Measurements from ENCODE around the gene POT1.

Gene POT1

DNA sequence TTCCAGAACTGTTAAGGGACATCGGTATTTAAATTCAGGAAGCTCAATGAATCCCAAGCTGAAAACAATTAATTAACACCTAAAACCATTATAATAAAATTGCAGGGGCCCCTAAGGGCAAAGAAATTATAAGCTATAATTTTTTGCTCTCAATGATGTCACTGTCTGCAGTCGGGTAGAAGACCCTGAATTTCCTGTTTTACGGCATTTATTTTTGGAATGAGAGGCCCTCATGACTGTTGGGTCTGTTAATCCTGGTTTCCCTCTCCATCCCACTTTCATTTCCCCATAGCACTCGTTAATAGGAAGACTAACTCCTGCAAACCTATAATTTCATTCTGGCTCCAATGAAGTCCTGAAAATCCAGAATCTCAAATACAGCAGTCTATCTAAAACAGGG is 138.2 kb downstream of the POT1 start:
- no peak for DNase-seq (ENCODE audit: low read depth)
- TF ChIP-seq, protein P1, sequence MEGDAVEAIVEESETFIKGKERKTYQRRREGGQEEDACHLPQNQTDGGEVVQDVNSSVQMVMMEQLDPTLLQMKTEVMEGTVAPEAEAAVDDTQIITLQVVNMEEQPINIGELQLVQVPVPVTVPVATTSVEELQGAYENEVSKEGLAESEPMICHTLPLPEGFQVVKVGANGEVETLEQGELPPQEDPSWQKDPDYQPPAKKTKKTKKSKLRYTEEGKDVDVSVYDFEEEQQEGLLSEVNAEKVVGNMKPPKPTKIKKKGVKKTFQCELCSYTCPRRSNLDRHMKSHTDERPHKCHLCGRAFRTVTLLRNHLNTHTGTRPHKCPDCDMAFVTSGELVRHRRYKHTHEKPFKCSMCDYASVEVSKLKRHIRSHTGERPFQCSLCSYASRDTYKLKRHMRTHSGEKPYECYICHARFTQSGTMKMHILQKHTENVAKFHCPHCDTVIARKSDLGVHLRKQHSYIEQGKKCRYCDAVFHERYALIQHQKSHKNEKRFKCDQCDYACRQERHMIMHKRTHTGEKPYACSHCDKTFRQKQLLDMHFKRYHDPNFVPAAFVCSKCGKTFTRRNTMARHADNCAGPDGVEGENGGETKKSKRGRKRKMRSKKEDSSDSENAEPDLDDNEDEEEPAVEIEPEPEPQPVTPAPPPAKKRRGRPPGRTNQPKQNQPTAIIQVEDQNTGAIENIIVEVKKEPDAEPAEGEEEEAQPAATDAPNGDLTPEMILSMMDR (conservative IDR thresholded peaks at IDR 0.05; ENCODE audit: control insufficient read depth, insufficient read depth, low read depth, low read length): no peak
- no peak overlapping the region for H3K4me3 ChIP-seq (ENCODE audit: control insufficient read depth, low read depth, low read length)

DNA sequence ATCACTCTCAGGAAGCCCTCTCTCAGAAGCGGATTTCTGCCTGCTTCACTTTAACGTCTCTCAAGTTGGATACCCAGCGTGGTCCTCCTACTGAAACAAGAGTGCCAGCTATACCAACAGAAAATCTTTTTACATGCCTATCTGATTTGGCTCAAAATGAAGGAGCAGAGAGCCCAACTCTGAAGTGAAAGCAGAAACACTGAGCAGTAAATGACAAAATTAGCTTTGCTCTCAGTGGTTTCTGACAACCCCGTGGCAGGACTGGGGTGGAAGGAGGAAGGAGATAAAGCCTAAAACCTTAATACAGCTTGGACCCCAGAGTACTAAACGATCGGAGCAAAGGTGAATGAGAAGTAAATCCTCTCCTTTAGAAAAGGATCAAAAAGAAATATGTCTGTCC is 139.0 kb downstream of the POT1 start:
- no peak for DNase-seq (ENCODE audit: low read depth)
- TF ChIP-seq, protein P1 (conservative IDR thresholded peaks at IDR 0.05; ENCODE audit: control insufficient read depth, insufficient read depth, low read depth, low read length): no peak
- no peak overlapping the region for H3K4me3 ChIP-seq (ENCODE audit: control insufficient read depth, low read depth, low read length)

DNA sequence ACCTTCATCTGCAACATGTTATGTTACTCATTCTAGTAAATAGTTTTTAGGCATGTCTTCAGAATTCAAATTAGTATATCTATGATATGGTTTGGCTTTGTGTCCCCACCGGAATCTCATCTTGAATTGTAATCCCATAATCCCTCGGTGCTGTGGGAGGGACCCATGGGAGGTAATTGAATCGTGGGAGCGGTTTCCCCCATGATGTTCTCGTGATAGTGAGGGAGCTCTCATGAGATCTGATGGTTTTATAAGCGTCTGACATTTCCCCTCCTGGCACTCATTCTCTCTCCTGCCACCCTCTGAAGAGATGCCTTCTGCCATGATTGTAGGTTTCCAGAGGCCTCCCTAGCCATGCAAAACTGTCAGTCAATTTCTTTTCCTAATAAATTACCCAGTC is 143.6 kb downstream of the POT1 start:
- peak; percentile 5 for DNase-seq (ENCODE audit: low read depth)
- no peak overlapping the region for H3K4me3 ChIP-seq (ENCODE audit: control insufficient read depth, low read depth, low read length)
- TF ChIP-seq, protein P1 (conservative IDR thresholded peaks at IDR 0.05; ENCODE audit: control insufficient read depth, insufficient read depth, low read depth, low read length): no peak

DNA sequence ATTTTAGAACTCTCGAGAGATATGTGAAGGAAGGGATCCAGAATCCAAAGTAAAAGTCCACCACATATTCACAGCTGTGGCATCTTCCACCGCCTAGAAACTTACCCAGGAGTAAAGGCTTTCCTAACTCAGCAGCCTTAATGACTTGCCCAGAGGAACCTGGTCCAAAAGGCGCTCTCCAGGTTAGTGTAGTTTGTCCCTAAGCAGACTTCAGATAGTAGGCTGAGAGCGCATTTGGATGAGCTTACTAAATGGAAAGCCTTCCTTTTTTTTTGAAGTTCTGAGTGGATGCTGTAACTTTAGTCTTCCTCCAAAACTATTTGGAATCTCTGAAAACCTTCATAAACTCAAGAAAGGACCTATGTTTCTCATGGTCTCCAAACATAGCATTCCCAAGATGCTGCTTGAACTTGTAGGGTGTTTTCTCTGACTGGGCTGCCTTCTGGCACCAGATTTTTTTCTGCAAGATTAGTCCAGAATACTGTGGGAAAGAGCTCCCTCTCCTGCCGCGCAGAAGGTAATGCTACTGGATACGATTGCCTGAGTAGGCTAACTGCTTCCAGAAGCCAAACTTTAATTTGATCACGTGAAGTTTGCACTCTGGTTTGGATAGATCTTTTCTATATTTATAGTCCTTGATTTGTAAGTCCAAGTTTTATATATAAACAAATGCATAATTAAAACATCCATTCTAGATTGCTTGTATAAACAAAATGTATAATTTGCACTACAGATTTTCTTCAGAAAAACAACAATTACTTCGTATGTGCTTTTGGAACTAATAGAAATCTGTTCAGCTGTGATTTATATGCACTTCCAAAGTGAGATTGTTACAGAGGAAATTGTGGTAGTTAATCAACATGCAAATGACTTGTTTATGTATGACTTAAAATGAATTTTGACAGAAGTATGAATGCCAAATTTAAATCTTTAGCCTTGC is 144.5 kb downstream of the POT1 start:
- no peak overlapping the region for H3K4me3 ChIP-seq (ENCODE audit: control insufficient read depth, low read depth, low read length)
- TF ChIP-seq, protein P1 (conservative IDR thresholded peaks at IDR 0.05; ENCODE audit: control insufficient read depth, insufficient read depth, low read depth, low read length): peak; percentile 89
- DNase-seq (ENCODE audit: low read depth): peak; percentile 55

DNA sequence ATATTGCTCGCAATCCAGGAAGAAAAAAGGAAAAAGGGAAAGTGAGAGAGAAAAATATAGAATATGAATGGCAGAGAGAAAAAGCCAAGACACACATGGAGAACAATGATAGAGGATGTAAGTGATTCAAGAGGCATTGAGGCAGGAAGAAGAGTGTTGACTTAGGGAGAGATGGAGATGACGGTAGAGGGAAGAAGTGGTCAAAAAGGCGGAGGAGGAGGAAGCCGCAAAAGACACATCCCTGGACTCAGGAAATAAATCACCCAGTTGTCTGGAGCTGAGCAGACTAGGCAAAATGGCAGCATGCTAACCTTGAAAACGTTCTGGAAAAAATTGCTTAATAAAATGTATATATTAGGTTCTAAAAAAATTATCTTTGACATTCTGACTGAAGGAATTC is 146.4 kb downstream of the POT1 start:
- TF ChIP-seq, protein P1 (conservative IDR thresholded peaks at IDR 0.05; ENCODE audit: control insufficient read depth, insufficient read depth, low read depth, low read length): no peak
- DNase-seq (ENCODE audit: low read depth): no peak
- no peak overlapping the region for H3K4me3 ChIP-seq (ENCODE audit: control insufficient read depth, low read depth, low read length)

DNA sequence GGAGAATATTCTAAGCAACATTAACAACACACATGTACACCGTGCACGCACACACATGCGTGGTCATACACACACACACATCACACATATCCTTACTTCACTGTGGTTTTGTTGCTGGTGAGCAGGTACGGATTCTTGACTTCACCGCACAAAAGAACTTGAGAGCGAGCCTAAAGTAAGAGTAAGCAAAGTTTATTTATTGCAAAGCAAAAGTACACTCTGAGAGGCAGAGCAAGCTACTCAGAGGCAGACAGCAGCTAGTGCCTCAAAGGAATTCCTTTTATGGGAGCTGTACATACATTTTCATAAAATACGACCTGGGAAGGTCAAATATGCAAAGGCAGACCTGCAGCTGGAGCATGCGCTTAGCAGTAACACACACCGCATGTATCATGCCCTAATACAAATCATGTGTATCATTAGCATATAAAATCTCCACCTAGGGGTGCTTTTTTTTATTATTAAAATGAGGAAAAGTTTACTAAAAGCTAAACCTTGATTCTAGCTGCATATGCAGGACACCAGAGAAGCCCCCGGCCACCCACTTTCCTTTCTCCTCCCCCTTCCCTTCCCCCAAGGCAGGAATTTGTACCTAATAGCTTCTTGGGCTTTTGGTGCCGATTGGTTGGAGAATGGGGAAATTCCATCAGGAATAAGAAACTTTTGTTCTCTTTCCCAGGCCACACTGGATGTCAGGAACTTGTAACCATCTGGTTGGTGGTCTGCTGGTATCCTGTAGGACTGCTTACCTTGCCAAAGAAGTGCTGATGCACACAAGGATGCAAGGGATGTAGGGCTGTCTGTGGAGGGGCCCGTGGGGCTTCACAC is 147.5 kb downstream of the POT1 start:
- no peak for DNase-seq (ENCODE audit: low read depth)
- no peak overlapping the region for H3K4me3 ChIP-seq (ENCODE audit: control insufficient read depth, low read depth, low read length)
- TF ChIP-seq, protein P1 (conservative IDR thresholded peaks at IDR 0.05; ENCODE audit: control insufficient read depth, insufficient read depth, low read depth, low read length): no peak
